ENCODE results near the gene DPEP2.
"Not testable (repeated sequence)": the region's sequence is repeated elsewhere in the genome, so short reads cannot be mapped to it uniquely, and the experiment has no call there.

The DPEP2 gene

GRCh38 chr16:67953641-67954375 is 45.5 kb downstream of the DPEP2 start:
- DNase-seq: no peak

- DNase-seq: no peak
Observed at GRCh38 chr16:67951485-67951884, 47.8 kb downstream of the DPEP2 start.

DNA sequence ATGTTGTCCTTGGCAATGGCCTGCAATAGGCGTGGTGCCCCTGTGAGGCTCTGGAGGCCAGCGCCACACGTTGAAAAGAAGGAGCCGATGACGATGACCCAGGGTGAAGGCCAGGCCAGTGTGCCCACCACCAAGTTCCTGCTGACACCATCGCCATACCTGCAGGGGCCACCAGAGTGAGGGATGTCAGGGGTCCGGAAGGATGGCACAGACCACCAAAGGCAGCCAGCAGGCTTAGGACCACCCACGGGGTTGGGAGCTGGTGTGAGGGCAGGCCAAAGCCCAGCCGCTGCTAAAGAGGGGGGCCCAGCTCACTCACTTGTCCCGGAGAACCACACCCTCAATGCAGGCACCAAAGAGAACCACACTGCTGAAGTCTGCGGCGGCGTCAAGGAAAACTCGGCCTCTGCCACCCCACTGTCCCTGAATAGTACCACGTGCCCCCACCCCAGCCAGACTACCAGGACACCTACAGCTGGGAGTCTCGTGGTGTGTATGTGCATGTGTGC is 48.9 kb downstream of the DPEP2 start:
- DNase-seq: no peak

DNA sequence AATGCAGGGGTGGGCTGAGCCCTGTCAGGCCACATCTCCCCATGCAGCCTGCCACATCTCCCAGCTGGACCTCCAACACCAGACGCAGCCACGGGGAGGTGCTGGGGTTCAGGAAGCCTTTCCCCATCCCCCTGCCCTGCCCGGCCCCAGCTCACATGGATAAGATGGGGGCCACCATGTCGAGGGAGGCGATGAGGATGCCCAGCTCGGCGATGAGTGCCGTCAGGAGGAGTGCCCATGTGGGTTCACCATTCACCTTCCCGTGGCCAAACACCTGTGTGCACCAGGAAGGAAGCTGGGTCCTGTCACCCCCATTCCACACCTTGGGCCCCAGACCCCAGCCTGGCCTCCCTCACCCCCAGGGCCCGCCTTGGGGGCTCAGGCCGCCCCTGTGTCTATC is 49.6 kb downstream of the DPEP2 start:
- no peak for DNase-seq

DNA sequence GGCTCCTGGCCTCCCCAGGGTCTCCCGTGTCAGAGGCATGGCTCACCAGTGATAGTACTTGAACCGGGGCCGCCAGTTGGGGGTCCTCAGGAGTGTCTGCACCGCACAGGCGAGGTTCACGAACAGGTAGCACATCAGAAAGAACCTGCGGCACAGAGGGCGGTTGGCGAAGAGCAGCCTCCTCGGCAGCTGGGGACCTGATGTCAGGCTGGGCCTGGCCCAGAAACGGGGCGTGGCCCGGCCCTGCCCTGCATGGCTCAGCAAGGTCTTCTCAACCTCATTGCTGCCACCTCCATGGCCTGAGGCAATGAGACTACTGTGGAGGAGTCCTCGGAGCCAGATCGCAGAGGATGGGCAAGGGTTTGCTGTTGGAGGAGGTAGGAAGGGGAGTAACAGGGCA is 51.3 kb downstream of the DPEP2 start:
- no peak for DNase-seq

- DNase-seq: no peak
Observed at GRCh38 chr16:67946966-67947558, 52.2 kb downstream of the DPEP2 start.

GRCh38 chr16:67946128-67946569 is 53.1 kb downstream of the DPEP2 start:
- no peak for DNase-seq

DNA sequence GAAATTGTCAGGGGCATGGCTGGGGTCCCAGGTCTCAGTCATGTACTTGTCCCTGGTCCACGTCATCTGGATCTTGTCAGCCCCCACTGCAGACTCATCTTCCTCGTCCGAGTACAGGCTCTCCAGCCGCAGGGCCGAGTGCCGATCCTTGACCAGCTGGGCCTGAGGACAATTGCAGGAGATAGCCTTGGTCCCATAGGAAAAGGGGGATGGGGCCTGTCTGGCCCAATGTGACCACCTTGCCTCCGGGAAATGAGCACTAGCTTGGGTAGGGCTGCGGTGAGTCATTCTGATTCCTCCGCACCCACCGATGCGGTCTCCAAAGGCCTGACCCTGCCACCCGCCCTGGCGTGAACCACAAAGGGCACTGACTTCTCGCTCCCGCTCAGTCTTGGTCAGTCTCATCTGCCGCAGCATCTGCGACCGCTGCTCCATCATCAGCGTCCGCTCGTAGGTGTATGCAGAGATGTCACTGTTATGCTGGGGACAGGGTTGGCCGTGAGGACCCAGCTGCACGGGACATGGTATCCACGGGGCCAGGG is 53.8 kb downstream of the DPEP2 start:
- DNase-seq: no peak

DNA sequence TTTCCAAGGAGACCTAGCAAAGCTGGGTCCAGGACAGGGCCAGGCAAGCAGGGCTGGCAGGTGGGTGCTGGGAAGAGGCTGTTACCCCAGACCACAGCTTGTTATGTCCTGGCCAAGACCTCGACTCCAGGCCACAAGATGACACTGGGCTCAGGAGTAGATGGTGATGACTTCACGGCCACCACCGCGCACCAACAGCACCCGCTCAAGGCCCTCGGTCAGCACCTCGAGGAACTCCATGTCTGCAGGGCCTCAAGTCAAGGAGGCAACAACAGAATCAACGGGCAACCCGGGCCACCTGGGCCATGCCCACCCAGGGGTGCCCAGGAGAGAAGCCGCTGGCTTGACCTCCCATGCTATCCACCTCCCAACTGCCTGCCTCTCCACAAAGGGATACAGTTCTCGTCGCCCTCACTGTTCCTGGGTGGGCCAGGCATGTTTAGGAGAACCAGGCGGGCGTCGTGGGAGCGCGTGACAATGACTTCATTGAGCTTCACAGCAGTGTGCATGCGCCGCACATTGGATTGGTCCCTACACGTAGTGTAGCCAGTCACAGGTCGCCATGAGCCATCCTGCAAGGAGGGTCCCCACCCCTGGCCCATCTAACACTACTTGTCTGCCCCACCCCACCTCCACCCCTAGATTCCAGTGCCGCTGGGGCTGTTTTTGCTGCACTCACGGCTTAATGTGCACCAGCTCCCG is 54.4 kb downstream of the DPEP2 start:
- no peak for DNase-seq

DNA sequence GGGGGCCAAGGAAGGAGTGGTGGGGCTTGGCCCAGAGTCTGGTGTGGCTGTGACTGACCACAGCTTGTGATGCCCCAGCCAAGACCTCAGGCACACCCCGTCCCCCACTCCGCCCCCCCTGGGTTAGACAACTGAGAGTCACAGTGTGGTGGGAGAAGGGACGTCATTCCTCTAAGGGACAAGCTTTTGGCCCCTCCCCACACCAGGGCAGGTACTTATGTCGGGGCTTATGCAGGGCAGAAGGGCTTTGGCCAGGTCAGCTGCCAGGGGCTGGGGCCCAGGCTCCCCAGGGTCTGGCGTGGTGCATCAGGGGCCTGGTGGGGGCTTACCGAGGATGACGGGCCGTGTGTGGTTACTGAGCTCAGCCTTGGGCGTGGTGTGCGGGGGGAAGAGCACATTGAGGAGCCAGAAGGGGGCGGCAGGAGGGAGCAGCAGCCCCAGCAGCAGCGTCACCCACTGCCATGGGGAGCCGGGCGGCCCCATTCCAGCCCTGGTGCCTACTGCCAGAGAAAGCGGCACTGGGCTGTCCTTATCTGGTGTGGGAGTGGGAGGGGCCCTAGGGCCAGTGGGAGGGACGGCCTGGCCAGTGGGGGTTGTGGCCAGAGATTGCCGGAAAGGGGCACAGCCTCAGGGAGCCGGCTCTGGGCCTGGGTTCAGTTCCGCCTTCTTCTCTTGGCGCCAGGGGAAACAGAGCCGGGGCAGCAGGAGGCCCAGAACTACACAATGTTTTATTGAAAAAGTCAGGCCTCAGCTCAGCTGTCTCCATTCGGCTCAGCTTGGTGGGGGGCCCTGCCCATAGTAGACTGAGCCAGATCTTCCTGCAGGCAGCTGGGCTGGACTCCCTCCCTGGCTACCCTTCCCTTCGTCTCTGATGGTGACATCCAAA is 55.4 kb downstream of the DPEP2 start, which contains the start of gene LCAT:
TSS of gene LCAT (minus strand) at position 502 of the 886 bp plus-strand sequence. CDS start at position 483, 19 bp downstream.
- DNase-seq: no peak

GRCh38 chr16:67943256-67943618 is 56.0 kb downstream of the DPEP2 start:
- DNase-seq: no peak

DNA sequence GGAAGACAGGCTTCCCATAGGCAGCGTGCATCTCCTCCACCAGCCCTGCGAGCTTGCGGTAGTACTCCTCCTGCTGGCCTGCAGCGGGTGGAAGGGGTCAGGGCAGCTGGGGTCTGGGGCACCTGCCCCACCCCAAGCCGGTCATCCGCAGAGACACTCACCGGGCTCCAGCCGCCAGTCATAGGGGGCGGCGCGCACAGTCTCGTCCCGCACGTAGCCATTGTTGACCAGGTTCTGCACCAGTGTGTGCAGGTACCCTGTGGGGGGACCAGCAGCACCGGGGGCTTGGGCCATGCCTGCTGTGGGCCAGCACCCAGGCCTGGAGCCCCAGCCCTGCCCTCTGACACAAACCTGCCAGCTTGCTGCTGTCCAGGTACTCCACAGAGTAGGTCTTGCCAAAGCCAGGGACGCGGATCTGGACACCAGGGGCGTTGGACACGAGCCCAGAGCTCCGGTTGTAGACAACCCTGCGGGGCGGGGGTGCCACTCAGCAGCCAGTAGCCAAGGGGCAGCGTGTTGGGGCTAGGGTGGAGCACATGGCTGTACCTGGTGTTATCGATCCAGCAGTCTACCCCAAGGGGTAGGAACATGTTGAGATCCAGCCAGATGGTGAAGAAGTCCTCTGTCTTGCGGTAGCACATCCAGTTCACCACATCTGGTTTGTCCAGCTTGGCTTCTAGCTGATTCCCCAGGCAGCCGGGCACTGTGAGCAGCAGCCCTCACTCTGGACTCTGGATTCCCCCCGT is 56.6 kb downstream of the DPEP2 start:
- no peak for DNase-seq

DNA sequence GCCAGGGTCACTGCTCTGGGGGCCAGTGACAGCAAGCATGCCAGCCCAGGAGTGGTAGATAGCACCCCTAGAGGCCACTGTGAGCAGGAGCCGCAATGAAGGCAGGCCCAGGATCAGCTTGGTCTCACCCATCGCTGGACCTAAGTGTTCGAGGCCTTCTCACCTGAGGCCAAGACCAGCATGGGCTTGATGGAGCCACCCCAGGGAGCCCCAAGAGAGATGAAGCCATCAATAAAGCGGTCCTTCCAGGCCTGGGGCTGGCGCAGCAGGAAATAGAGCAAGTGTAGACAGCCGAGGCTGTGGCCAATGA is 57.1 kb downstream of the DPEP2 start:
- no peak for DNase-seq

DNA sequence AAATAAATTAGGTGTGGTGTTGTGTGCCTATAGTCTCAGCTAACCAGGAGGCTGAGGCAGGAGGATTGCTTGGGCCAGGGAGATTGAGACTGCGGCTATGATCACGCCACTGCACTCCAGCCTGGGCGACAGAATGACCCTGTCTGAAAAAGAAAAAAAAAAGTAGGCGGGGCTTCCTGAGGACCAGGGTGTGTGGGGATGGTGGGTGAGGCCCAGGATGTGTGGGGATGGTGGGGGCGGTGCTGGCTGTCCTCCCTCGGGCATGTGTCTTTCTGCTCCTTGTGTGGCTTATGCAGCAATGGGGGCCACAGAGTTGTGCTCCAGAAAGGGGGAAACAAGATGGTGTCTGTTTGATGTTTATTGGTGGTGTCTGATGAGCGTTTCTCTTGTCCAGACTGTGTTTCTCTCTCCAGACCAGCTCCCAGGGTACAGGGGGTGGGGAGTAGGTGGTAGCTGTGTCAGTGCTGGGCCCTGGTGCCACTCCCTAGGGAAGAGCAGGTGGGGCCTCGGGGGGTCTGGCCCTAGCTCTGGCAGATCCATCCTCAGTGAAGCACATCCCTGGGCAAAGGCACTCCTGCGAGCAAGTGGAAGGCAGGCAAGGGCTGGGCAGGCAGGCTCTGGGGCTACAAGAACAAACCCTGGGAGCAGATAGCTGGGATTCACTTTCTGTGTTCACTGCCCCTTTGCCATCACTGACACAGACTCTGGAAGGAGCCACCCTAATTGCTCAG is 57.6 kb downstream of the DPEP2 start:
- DNase-seq: no peak

GRCh38 chr16:67940446-67941089 is 58.7 kb downstream of the DPEP2 start:
- DNase-seq: no peak

DNA sequence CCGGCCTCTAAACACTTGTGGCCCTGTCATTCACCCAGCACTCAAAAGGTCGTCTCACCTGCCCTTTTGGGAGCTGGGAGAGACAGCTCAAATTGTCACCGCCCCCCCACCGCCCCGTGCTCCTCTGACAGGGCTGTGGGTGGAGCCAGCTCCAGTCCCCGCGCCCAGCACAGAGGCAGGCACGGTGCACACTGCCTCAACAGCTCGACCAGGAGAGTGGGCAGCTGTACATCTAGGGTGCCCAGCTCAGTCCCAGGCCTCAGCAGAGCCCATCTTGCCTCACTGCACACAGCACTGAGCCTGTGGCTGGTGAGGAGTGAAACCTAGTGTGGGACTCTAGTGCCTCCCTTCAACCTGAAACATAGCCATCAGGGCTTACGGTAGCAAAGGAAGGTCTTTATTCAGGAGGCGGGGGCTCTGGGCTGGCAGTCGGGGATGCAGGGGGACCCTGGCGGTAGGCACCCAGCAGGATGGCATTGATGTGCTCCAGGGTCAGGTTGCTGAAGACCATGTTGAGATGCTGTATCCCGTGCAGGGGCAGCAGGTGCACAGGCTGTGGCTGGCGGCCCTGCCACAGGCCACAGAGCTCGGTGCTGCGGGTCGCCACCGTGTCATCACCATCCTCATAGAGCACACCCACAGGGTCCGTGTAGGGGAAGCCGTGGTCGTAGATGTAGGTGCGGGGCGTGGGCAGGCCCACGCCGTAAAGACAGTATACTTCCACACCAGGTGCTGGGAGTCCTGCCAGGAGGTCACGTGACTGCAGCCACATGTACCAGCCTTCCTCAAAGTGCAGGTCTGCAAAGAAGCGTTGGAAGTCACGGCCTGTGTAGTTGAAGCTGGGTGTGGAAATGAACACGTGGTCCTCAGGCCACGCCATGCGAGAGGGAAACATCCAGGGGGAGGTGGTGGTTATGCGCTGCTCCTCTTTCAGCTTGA is 59.5 kb downstream of the DPEP2 start:
- no peak for DNase-seq

GRCh38 chr16:67937713-67938112 is 61.6 kb downstream of the DPEP2 start:
- not testable (repeated sequence) for DNase-seq

Measured in amniotic stem cell (primary cell).